SK-N-SH (cell line): Measurements from ENCODE around the gene KIF20B. TPM values are rescaled to one million over a fixed set of nuclear protein-coding genes. Genes with fewer than 3 reads are reported as not detected.

Experiments
- CTCF ChIA-PET: fragments of 300-600, 350-600 bp; formaldehyde crosslinking; extraction: SDS; loops from one replicate; lab custom pipeline; 2021; lab: Yijun Ruan, JAX
- POLR2A ChIA-PET: fragments of 350-600 bp; sonication (Branson Sonifier 250); formaldehyde crosslinking; extraction: SDS; loops from one replicate; lab custom pipeline; 2020; ENCODE audit warnings: antibody characterized with exemption, inconsistent platforms; lab: Yijun Ruan, JAX
- DNase-seq: peaks from one replicate; pipeline ENCODE4 v3.0.0; 2012
- H2AFZ ChIP-seq: fragments of 200-600 bp; sonication (generic); 2 replicates; pipeline ENCODE4 v1.8.1; 2016; ENCODE audit warnings: antibody characterized with exemption, mild to moderate bottlenecking, low read depth
- H3F3A ChIP-seq: fragments of 200-600 bp; sonication (generic); replicated peaks from 2 replicates; pipeline ENCODE3; 2016; ENCODE audit warnings: antibody characterized with exemption, mild to moderate bottlenecking; ENCODE audit not compliant: insufficient read depth
- H3K27ac ChIP-seq, 2 experiments: fragments of 200-500 bp in 1 of 2; fragments of 200-600 bp in 1 of 2; sonication (Bioruptor generic) in 1 of 2; sonication (generic), shearing (Covaris generic) in 1 of 2; 2 replicates each; pipeline versions ENCODE4 v1.5.1 to v1.6.1; 2014 to 2016; ENCODE audit warnings: low read depth in 2 of 2, inconsistent platforms in 1 of 2, low read length in 1 of 2, mild to moderate bottlenecking in 1 of 2, mixed read lengths in 1 of 2
- H3K27me3 ChIP-seq: fragments of 200-600 bp; sonication (generic), shearing (Covaris generic); 2 replicates; pipeline ENCODE4 v1.6.1; 2016; ENCODE audit warnings: mixed run types; ENCODE audit not compliant: insufficient read depth
- H3K36me3 ChIP-seq, 2 experiments: fragments of 200-500 bp in 1 of 2; fragments of 200-600 bp in 1 of 2; sonication (Bioruptor generic) in 1 of 2; sonication (generic) in 1 of 2; replicated peaks in 1 of 2; 2 replicates each; pipeline versions ENCODE3 to v1.5.1; 2014 to 2016; ENCODE audit warnings: low read length in 1 of 2, mild to moderate bottlenecking in 1 of 2; ENCODE audit not compliant: insufficient read depth in 2 of 2, control insufficient read depth in 1 of 2
- H3K4me1 ChIP-seq, 2 experiments: fragments of 200-500 bp in 1 of 2; fragments of 200-600 bp in 1 of 2; sonication (Bioruptor generic) in 1 of 2; sonication (generic), shearing (Covaris generic) in 1 of 2; 2 replicates each; pipeline versions ENCODE4 v1.5.1 to v1.6.1; 2014 to 2016; ENCODE audit warnings: low read depth in 1 of 2, low read length in 1 of 2, mixed run types in 1 of 2; ENCODE audit not compliant: insufficient read depth in 2 of 2, control insufficient read depth in 1 of 2
- H3K4me2 ChIP-seq: fragments of 200-600 bp; sonication (generic), shearing (Covaris generic); 2 replicates; pipeline ENCODE4 v1.6.1; 2017; ENCODE audit warnings: mixed run types
- H3K4me3 ChIP-seq, 2 experiments: fragments of 200-500 bp in 1 of 2; fragments of 200-600 bp in 1 of 2; sonication (Bioruptor generic) in 1 of 2; sonication (generic), shearing (Covaris generic) in 1 of 2; 2 replicates each; pipeline versions ENCODE4 v1.5.1 to v1.8.1; 2014 to 2016; ENCODE audit warnings: low read depth in 2 of 2, inconsistent platforms in 1 of 2, low read length in 1 of 2, mild to moderate bottlenecking in 1 of 2, mixed read lengths in 1 of 2, moderate library complexity in 1 of 2
- H3K79me2 ChIP-seq: fragments of 200-600 bp; sonication (generic); 2 replicates; pipeline ENCODE4 v1.8.1; 2017; ENCODE audit warnings: mild to moderate bottlenecking; ENCODE audit not compliant: insufficient read depth
- H3K9ac ChIP-seq: fragments of 200-600 bp; sonication (generic); 2 replicates; pipeline ENCODE4 v1.6.1; 2017; ENCODE audit warnings: mixed run types
- H3K9me2 ChIP-seq: fragments of 200-600 bp; sonication (generic); 2 replicates; pipeline ENCODE4 v1.6.1; 2017; ENCODE audit warnings: mixed run types
- H3K9me3 ChIP-seq: fragments of 200-600 bp; sonication (generic); 2 replicates; pipeline ENCODE4 v1.6.1; 2017; ENCODE audit warnings: mixed run types, mild to moderate bottlenecking, moderate library complexity
- H4K20me1 ChIP-seq: fragments of 200-600 bp; sonication (generic); 2 replicates; pipeline ENCODE4 v1.6.1; 2017; ENCODE audit warnings: mild to moderate bottlenecking, mixed run types; ENCODE audit not compliant: insufficient read depth
- CHD2 ChIP-seq: fragments of 150-350 bp; IDR thresholded peaks from 2 replicates; pipeline ENCODE4 v1.6.1; 2018; ENCODE audit warnings: low read length; ENCODE audit not compliant: partially characterized antibody
- ELF1 ChIP-seq: IDR thresholded peaks from 2 replicates; pipeline ENCODE4 v1.4.0; 2012
- EZH2phosphoT487 ChIP-seq: fragments of 200-600 bp; sonication (generic); IDR thresholded peaks from 2 replicates; pipeline ENCODE4 v1.6.1; 2017; ENCODE audit warnings: low read depth, mixed run types, mild to moderate bottlenecking, antibody characterized with exemption, moderate library complexity, borderline replicate concordance
- FOXJ3 ChIP-seq: sonication (generic); formaldehyde crosslinking; IDR thresholded peaks from 2 replicates; pipeline ENCODE4 v1.5.1; 2020; ENCODE audit warnings: mild to moderate bottlenecking, missing genetic modification reagents
- FOXM1 ChIP-seq: IDR thresholded peaks from 2 replicates; pipeline ENCODE4 v1.4.0; 2012; ENCODE audit warnings: low read depth, mild to moderate bottlenecking
- GATA2 ChIP-seq: sonication (generic); formaldehyde crosslinking; IDR thresholded peaks from 2 replicates; pipeline ENCODE4 v1.5.0; 2020; ENCODE audit warnings: mild to moderate bottlenecking, missing genetic modification reagents
- JUND ChIP-seq: IDR thresholded peaks from 2 replicates; pipeline ENCODE4 v1.4.0; 2012
- MXI1 ChIP-seq: IDR thresholded peaks from 2 replicates; pipeline ENCODE4 v1.6.1; 2012; ENCODE audit warnings: mild to moderate bottlenecking, low read depth, low read length, improper control_type of control experiment
- NFIC ChIP-seq: IDR thresholded peaks from 2 replicates; pipeline ENCODE4 v1.4.0; 2012; ENCODE audit warnings: borderline replicate concordance
- POLR2AphosphoS5 ChIP-seq: IDR thresholded peaks from 2 replicates; pipeline ENCODE4 v1.6.1; 2012; ENCODE audit warnings: low read depth, low read length
- RCOR1 ChIP-seq: fragments of 150-350 bp; IDR thresholded peaks from 2 replicates; pipeline ENCODE4 v1.6.1; 2017; ENCODE audit warnings: antibody characterized with exemption, low read length
- REST ChIP-seq: IDR thresholded peaks from 2 replicates; pipeline ENCODE4 v1.6.1; 2012; ENCODE audit warnings: mild to moderate bottlenecking, low read depth, low read length, moderate library complexity
- RFX5 ChIP-seq: IDR thresholded peaks from 2 replicates; pipeline ENCODE4 v1.6.1; 2012; ENCODE audit warnings: mild to moderate bottlenecking, improper control_type of control experiment, low read length
- RXRA ChIP-seq: IDR thresholded peaks from 2 replicates; pipeline ENCODE4 v1.4.0; 2012; ENCODE audit warnings: low read depth, mild to moderate bottlenecking, borderline replicate concordance
- SMC3 ChIP-seq: IDR thresholded peaks from 2 replicates; pipeline ENCODE4 v1.6.1; 2012; ENCODE audit warnings: low read depth, low read length, improper control_type of control experiment
- TAF1 ChIP-seq: IDR thresholded peaks from 2 replicates; pipeline ENCODE4 v1.6.1; 2012; ENCODE audit warnings: low read depth, mild to moderate bottlenecking, low read length, moderate library complexity, borderline replicate concordance
- TEAD4 ChIP-seq: IDR thresholded peaks from 2 replicates; pipeline ENCODE4 v1.4.0; 2012; ENCODE audit warnings: mild to moderate bottlenecking, borderline replicate concordance; ENCODE audit not compliant: insufficient read depth
- YY1 ChIP-seq: IDR thresholded peaks from 2 replicates; pipeline ENCODE4 v1.4.0; 2012; ENCODE audit warnings: low read depth, mild to moderate bottlenecking
- WGBS: methylation state at CpG from one replicate; pipeline ENCODE4 v1.1.6; 2017; ENCODE audit warnings: low lambda C conversion rate; 5-methylcytosine and 5-hydroxymethylcytosine counted together
- polyA plus RNA-seq, 3 experiments: library from polyadenylated mRNA; depleted of rRNA; stranded (reverse); fragments of >200 nt; gene quantifications; 2 replicates each; pipeline ENCODE4 v1.2.3, GENCODE V29; 2012
- TF ChIP-seq, protein P1 (sequence below): IDR thresholded peaks from 2 replicates; pipeline ENCODE4 v1.4.0; 2012; ENCODE audit warnings: low read depth
- TF ChIP-seq, protein P2 (sequence below): fragments of 150-350 bp; IDR thresholded peaks from 2 replicates; pipeline ENCODE4 v1.6.1; 2016; ENCODE audit warnings: mild to moderate bottlenecking, low read depth, low read length

Gene KIF20B
- polyA plus RNA-seq, 1 of the 3 experiments (the other 2 are of a cell fraction), result 1.5 TPM

DNA sequence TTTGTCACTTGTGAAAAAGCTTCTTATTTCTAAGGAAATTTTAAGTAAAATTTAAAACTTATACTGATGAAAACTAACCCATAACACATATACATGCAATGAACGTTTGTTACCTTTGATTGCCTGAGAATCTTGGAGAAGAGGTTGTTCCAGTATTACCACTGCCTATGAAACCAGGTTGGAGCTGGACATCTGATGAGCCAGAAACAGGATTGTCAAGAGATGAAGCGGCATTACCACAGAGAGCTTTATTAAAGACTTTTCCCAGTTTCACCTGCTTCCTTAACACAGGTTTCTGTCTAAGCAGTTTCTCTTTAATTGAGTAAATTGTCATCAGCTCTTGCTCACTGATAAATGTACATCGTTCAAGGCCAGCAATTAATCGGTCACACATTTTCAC is 9.0 kb upstream of the KIF20B start:
- H3K9me3 ChIP-seq, result no peaks in the 10 kb centered on the region
- no peak overlapping the region for H3K9ac ChIP-seq
- CTCF ChIA-PET, result interaction anchor here (1.3 kb wide), 1 partner anchor 48 kb away, joined by 4 read pairs; no protein-coding TSS in a partner anchor
- H4K20me1 ChIP-seq, result no peaks in the 10 kb centered on the region
- H3K36me3 ChIP-seq, result no peaks in the 10 kb centered on the region
- WGBS, result 80% methylated on average over 4 of the region's 4 CpGs
- H3K4me1 ChIP-seq, result no peaks in the 10 kb centered on the region
- H3K79me2 ChIP-seq, result no peaks in the 10 kb centered on the region
- no peak for TF ChIP-seq RFX5
- no peak for TF ChIP-seq CHD2
- no peak for TF ChIP-seq NFIC
- TF ChIP-seq, protein P1, sequence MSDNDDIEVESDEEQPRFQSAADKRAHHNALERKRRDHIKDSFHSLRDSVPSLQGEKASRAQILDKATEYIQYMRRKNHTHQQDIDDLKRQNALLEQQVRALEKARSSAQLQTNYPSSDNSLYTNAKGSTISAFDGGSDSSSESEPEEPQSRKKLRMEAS, result no peak
- TF ChIP-seq FOXJ3 (CRISPR knock-in tag), result no peak
- TF ChIP-seq SMC3, result no peak
- TF ChIP-seq RXRA, result no peak
- TF ChIP-seq GATA2 (CRISPR knock-in tag), result no peak
- TF ChIP-seq ELF1, result no peak
- TF ChIP-seq YY1, result no peak
- no peak for TF ChIP-seq FOXM1
- no peak for TF ChIP-seq EZH2phosphoT487
- no peak for TF ChIP-seq TAF1
- TF ChIP-seq POLR2AphosphoS5, result no peak
- no peak for TF ChIP-seq MXI1
- no peak for TF ChIP-seq JUND
- TF ChIP-seq REST, result no peak
- TF ChIP-seq TEAD4, result no peak
- TF ChIP-seq, protein P2, sequence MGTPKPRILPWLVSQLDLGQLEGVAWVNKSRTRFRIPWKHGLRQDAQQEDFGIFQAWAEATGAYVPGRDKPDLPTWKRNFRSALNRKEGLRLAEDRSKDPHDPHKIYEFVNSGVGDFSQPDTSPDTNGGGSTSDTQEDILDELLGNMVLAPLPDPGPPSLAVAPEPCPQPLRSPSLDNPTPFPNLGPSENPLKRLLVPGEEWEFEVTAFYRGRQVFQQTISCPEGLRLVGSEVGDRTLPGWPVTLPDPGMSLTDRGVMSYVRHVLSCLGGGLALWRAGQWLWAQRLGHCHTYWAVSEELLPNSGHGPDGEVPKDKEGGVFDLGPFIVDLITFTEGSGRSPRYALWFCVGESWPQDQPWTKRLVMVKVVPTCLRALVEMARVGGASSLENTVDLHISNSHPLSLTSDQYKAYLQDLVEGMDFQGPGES, result no peak
- TF ChIP-seq RCOR1, result no peak
- H3K27ac ChIP-seq, result no peak overlapping the region
- DNase-seq, result no peak
- H3K27me3 ChIP-seq, result no peaks in the 10 kb centered on the region
- no peak overlapping the region for H3K4me3 ChIP-seq
- H3K9me2 ChIP-seq, result no peaks in the 10 kb centered on the region
- H3F3A ChIP-seq, result no peaks in the 10 kb centered on the region
- POLR2A ChIA-PET, result no interaction called here
- no peak overlapping the region for H2AFZ ChIP-seq
- H3K4me2 ChIP-seq, result no peak overlapping the region
